ENCODE measurements around the gene COG7.

DNA sequence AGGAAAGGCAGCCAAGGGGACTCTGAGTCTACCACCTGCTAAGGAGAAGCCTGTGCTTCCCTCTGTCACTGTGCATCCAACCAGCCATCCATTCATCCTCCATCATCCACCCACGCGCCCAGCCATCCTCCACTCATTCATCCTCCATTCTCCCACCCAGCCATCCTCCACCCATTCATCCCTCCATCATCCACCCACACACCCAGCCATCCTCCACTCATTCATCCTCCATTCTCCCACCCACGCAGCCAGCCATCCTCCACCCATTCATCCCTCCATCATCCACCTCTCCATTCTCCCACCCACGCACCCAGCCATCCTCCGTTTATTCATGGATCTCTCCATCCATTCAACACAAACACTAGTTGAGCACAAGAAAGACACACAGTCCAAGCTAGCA lies 74.1 kb downstream of the COG7 start:
- no peak for TF ChIP-seq SP1 (IDR thresholded peaks at IDR 0.05)
- TF ChIP-seq ELF4 (IDR thresholded peaks at IDR 0.05): no peak
- TF ChIP-seq ARNT (IDR thresholded peaks at IDR 0.05): no peak
- TF ChIP-seq FOXM1 (IDR thresholded peaks at IDR 0.05; ENCODE audit: borderline replicate concordance): no peak
- no peak for TF ChIP-seq NFRKB (IDR thresholded peaks at IDR 0.05)
- no peak for TF ChIP-seq FOXA1 (IDR thresholded peaks at IDR 0.05)
- no peak for TF ChIP-seq LEF1 (IDR thresholded peaks at IDR 0.05; ENCODE audit: borderline replicate concordance)
- no peak for TF ChIP-seq L3MBTL2 (conservative IDR thresholded peaks at IDR 0.05)
- TF ChIP-seq SUZ12 (IDR thresholded peaks at IDR 0.05): no peak
- no peak for TF ChIP-seq TARDBP (IDR thresholded peaks at IDR 0.05)
- TF ChIP-seq, protein P1, sequence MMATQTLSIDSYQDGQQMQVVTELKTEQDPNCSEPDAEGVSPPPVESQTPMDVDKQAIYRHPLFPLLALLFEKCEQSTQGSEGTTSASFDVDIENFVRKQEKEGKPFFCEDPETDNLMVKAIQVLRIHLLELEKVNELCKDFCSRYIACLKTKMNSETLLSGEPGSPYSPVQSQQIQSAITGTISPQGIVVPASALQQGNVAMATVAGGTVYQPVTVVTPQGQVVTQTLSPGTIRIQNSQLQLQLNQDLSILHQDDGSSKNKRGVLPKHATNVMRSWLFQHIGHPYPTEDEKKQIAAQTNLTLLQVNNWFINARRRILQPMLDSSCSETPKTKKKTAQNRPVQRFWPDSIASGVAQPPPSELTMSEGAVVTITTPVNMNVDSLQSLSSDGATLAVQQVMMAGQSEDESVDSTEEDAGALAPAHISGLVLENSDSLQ (IDR thresholded peaks at IDR 0.05): no peak
- TF ChIP-seq BHLHE40 (IDR thresholded peaks at IDR 0.05; ENCODE audit: borderline replicate concordance): no peak
